Neural cell (in vitro differentiated cells): Measurements from ENCODE around the gene SCN3B. TPM values are rescaled to one million over a fixed set of nuclear protein-coding genes. Genes with fewer than 3 reads are reported as not detected.

Source experiments
- H2AFZ ChIP-seq: fragments of 200-600, 300-800 bp; sonication (generic), shearing (Covaris generic); 2 replicates; pipeline ENCODE4 v1.6.0; 2014; ENCODE audit warnings: low read depth, mild to moderate bottlenecking, antibody characterized with exemption, low read length, moderate library complexity
- H3F3A ChIP-seq: fragments of 200-600 bp; shearing (Covaris generic); 2 replicates; pipeline ENCODE4 v1.6.1; 2016; ENCODE audit warnings: mild to moderate bottlenecking, moderate library complexity, mixed read lengths, antibody characterized with exemption, low read length; ENCODE audit not compliant: insufficient read depth, poor library complexity, severe bottlenecking
- H3K27ac ChIP-seq: fragments of 200-600, 300-800 bp; sonication (generic), shearing (Covaris generic); 2 replicates; pipeline ENCODE4 v1.5.1; 2014; ENCODE audit warnings: mild to moderate bottlenecking, low read length, moderate library complexity
- H3K27me3 ChIP-seq: fragments of 300-800, 200-600 bp; sonication (generic), shearing (Covaris generic); 2 replicates; pipeline ENCODE4 v1.6.0; 2014; ENCODE audit warnings: mild to moderate bottlenecking, low read depth, low read length, moderate library complexity; ENCODE audit not compliant: insufficient read depth
- H3K36me3 ChIP-seq: fragments of 300-800, 200-600 bp; sonication (generic), shearing (Covaris generic); 2 replicates; pipeline ENCODE4 v1.5.1; 2014; ENCODE audit warnings: mild to moderate bottlenecking, antibody characterized with exemption, low read length, moderate library complexity; ENCODE audit not compliant: insufficient read depth
- H3K4me2 ChIP-seq: fragments of 300-800, 200-600 bp; sonication (generic), shearing (Covaris generic); 2 replicates; pipeline ENCODE4 v1.6.0; 2014; ENCODE audit warnings: mild to moderate bottlenecking, low read length
- H3K4me3 ChIP-seq: fragments of 300-800, 200-600 bp; sonication (generic), shearing (Covaris generic); 2 replicates; pipeline ENCODE4 v1.5.1; 2014; ENCODE audit warnings: mild to moderate bottlenecking, low read length, moderate library complexity
- H3K79me2 ChIP-seq: fragments of 200-600 bp; shearing (Covaris generic); replicated peaks from 2 replicates; pipeline ENCODE4 v1.6.0; 2014; ENCODE audit warnings: mild to moderate bottlenecking, low read length, moderate library complexity; ENCODE audit not compliant: insufficient read depth
- H3K9ac ChIP-seq: fragments of 300-800, 200-600 bp; sonication (generic), shearing (Covaris generic); 2 replicates; pipeline ENCODE4 v1.6.1; 2016; ENCODE audit warnings: mild to moderate bottlenecking, low read length, mixed read lengths
- H3K9me2 ChIP-seq: fragments of 200-600 bp; shearing (Covaris generic); 2 replicates; pipeline ENCODE4 v1.6.1; 2016; ENCODE audit warnings: mild to moderate bottlenecking, low read length, mixed read lengths; ENCODE audit not compliant: insufficient read depth
- H3K9me3 ChIP-seq: fragments of 200-600, 300-800 bp; sonication (generic), shearing (Covaris generic); 2 replicates; pipeline ENCODE4 v1.6.1; 2016; ENCODE audit warnings: mild to moderate bottlenecking, mixed run types, low read length, moderate library complexity, mixed read lengths
- H4K20me1 ChIP-seq: fragments of 200-600 bp; shearing (Covaris generic); 2 replicates; pipeline ENCODE4 v1.6.1; 2016; ENCODE audit warnings: mild to moderate bottlenecking, mixed run types; ENCODE audit not compliant: insufficient read depth
- CTCF ChIP-seq: fragments of 450-650 bp; IDR thresholded peaks from 2 replicates; pipeline ENCODE4 v1.5.1; 2014; ENCODE audit warnings: antibody characterized with exemption, mild to moderate bottlenecking, moderate library complexity; ENCODE audit not compliant: poor library complexity, severe bottlenecking
- EP300 ChIP-seq: fragments of 450-650 bp; conservative IDR thresholded peaks from 2 replicates; pipeline ENCODE4 v1.6.1; 2014; ENCODE audit warnings: antibody characterized with exemption, mild to moderate bottlenecking, moderate library complexity; ENCODE audit not compliant: poor library complexity, severe bottlenecking
- EZH2 ChIP-seq: fragments of 200-600, 300-800 bp; shearing (Covaris generic), sonication (generic); IDR thresholded peaks from 2 replicates; pipeline ENCODE4 v1.6.1; 2014; ENCODE audit warnings: antibody characterized with exemption, low read length, borderline replicate concordance, mild to moderate bottlenecking; ENCODE audit not compliant: insufficient read depth, poor library complexity, severe bottlenecking
- MXI1 ChIP-seq: fragments of 450-650 bp; conservative IDR thresholded peaks from 2 replicates; pipeline ENCODE4 v1.6.1; 2014; ENCODE audit warnings: antibody characterized with exemption, mild to moderate bottlenecking; ENCODE audit not compliant: poor library complexity, severe bottlenecking
- POLR2AphosphoS5 ChIP-seq: IDR thresholded peaks from 2 replicates; pipeline ENCODE4 v1.6.1; 2012
- RAD21 ChIP-seq: fragments of 450-650 bp; conservative IDR thresholded peaks from 2 replicates; pipeline ENCODE4 v1.6.1; 2014; ENCODE audit warnings: antibody characterized with exemption, mild to moderate bottlenecking, moderate library complexity
- REST ChIP-seq: IDR thresholded peaks from 2 replicates; pipeline ENCODE4 v1.6.1; 2012; ENCODE audit warnings: borderline replicate concordance
- SMC3 ChIP-seq: fragments of 450-650 bp; conservative IDR thresholded peaks from 2 replicates; pipeline ENCODE4 v1.6.1; 2014; ENCODE audit warnings: antibody characterized with exemption, mild to moderate bottlenecking, moderate library complexity; ENCODE audit not compliant: poor library complexity
- TAF1 ChIP-seq: IDR thresholded peaks from 2 replicates; pipeline ENCODE4 v1.6.1; 2012; ENCODE audit warnings: low read depth
- polyA plus RNA-seq: library from polyadenylated mRNA; depleted of rRNA; stranded (reverse); fragments of >200 nt; gene quantifications from 2 replicates; pipeline ENCODE4 v1.2.3, GENCODE V29; 2014

Gene SCN3B
- polyA plus RNA-seq, 1 donor from 2014 or later: 42.1 TPM

- Histone ChIP-seq H3K36me3 (no peaks in the 10 kb centered on the region), H3K9me2 (no peaks in the 10 kb centered on the region), H4K20me1 (no peaks in the 10 kb centered on the region), H3K9me3 (no peaks in the 10 kb centered on the region), H3K27me3 (no peaks in the 10 kb centered on the region), H3K9ac (no peak overlapping the region), H2AFZ (no peak overlapping the region), H3K4me2 (no peak overlapping the region), H3K4me3 (no peak overlapping the region), H3K79me2 (no peaks in the 10 kb centered on the region), H3K27ac (no peak overlapping the region), H3F3A (no peaks in the 10 kb centered on the region)
- TF ChIP-seq SMC3 (no peak), CTCF (no peak), EP300 (no peak), POLR2AphosphoS5 (no peak), TAF1 (no peak), MXI1 (no peak), RAD21 (no peak), REST (no peak), EZH2 (no peak)
Measured at GRCh38 chr11:123594188-123594901, 60.1 kb downstream of the SCN3B start.

- no peak overlapping the region for H3K4me2 ChIP-seq
- no peaks in the 10 kb centered on the region for H3K27me3 ChIP-seq
- H2AFZ ChIP-seq: no peak overlapping the region
- H3K9me2 ChIP-seq: no peaks in the 10 kb centered on the region
- H4K20me1 ChIP-seq: no peaks in the 10 kb centered on the region
- no peaks in the 10 kb centered on the region for H3K79me2 ChIP-seq
- H3F3A ChIP-seq: no peaks in the 10 kb centered on the region
- H3K27ac ChIP-seq: no peak overlapping the region
- no peak overlapping the region for H3K4me3 ChIP-seq
- H3K9me3 ChIP-seq: no peaks in the 10 kb centered on the region
- H3K36me3 ChIP-seq: no peaks in the 10 kb centered on the region
- no peak for TF ChIP-seq RAD21
- no peak for TF ChIP-seq MXI1
- TF ChIP-seq TAF1: no peak
- TF ChIP-seq EZH2: no peak
- TF ChIP-seq CTCF: no peak
- H3K9ac ChIP-seq: no peak overlapping the region
Measured at GRCh38 chr11:123593570-123593969, 60.9 kb downstream of the SCN3B start.
